Endothelial cell of umbilical vein (primary cell): ENCODE results near the gene PIP5K1C. TPM values are rescaled to one million over a fixed set of nuclear protein-coding genes. Genes with fewer than 3 reads are reported as not detected.

ENCODE experiments used
- BruUV-seq: library from RNA; stranded (reverse); fragments of 400-500 nt; replicated peaks from 2 replicates; lab custom pipeline; 2021; lab: Mats Ljungman, UMichigan
- CTCF ChIA-PET: fragments of 300-600, 350-600 bp; sonication (Branson Sonifier 250); formaldehyde crosslinking; loops from one replicate; lab custom pipeline; 2021; ENCODE audit warnings: antibody characterized with exemption, inconsistent platforms; lab: Charles Lee
- POLR2A ChIA-PET: fragments of 300-600, 350-600 bp; sonication (Branson Sonifier 250); formaldehyde crosslinking; loops from one replicate; lab custom pipeline; 2021; ENCODE audit warnings: antibody characterized with exemption, inconsistent platforms; lab: Charles Lee
- DNase-seq: peaks from one replicate; pipeline ENCODE4 v3.0.0-alpha.2; 2011; ENCODE audit warnings: low read depth, low spot score
- FAIRE-seq: peaks from 2 replicates; lab custom pipeline; 2011; peaks lifted over from hg19 to GRCh38; lab: Jason Lieb, UNC
- H2AFZ ChIP-seq: 2 replicates; pipeline ENCODE4 v1.6.0; 2012; ENCODE audit warnings: low read depth, low read length, control low read depth, inconsistent platforms
- H3K27ac ChIP-seq: 2 replicates; pipeline ENCODE4 v1.5.1; 2011; ENCODE audit warnings: low read depth, mild to moderate bottlenecking, control low read depth, low read length, moderate library complexity; ENCODE audit not compliant: insufficient read depth
- H3K27me3 ChIP-seq, 2 experiments: 2 replicates each; pipeline versions ENCODE4 v1.6.0 to v1.6.1; 2011; ENCODE audit warnings: low read length in 2 of 2, mixed read lengths in 1 of 2; ENCODE audit not compliant: control insufficient read depth in 2 of 2, insufficient read depth in 2 of 2
- H3K36me3 ChIP-seq, 2 experiments: 2 replicates in 1 of 2; 3 replicates in 1 of 2; pipeline ENCODE4 v1.5.1; 2011; ENCODE audit warnings: low read length in 2 of 2, mild to moderate bottlenecking in 1 of 2, moderate library complexity in 1 of 2; ENCODE audit not compliant: control insufficient read depth in 2 of 2, insufficient read depth in 2 of 2; ENCODE audit errors: extremely low read depth in 1 of 2
- H3K4me1 ChIP-seq: 3 replicates; pipeline ENCODE4 v1.5.1; 2011; ENCODE audit warnings: mild to moderate bottlenecking, low read length; ENCODE audit not compliant: control insufficient read depth, insufficient read depth; ENCODE audit errors: extremely low read depth
- H3K4me2 ChIP-seq: 2 replicates; pipeline ENCODE4 v1.6.1; 2011; ENCODE audit warnings: low read length, control low read depth, mixed read lengths; ENCODE audit not compliant: insufficient read depth
- H3K4me3 ChIP-seq, 3 experiments: fragments of 200-600 bp in 1 of 3; sonication (generic), shearing (Covaris generic) in 1 of 3; replicated peaks in 1 of 3; 2 replicates each; pipeline ENCODE4 v1.5.1; 2011 to 2016; ENCODE audit warnings: control low read depth in 3 of 3, low read length in 3 of 3, mild to moderate bottlenecking in 2 of 3, inconsistent platforms in 1 of 3, low read depth in 1 of 3, moderate library complexity in 1 of 3; ENCODE audit not compliant: insufficient read depth in 1 of 3
- H3K79me2 ChIP-seq: 2 replicates; pipeline ENCODE4 v1.6.0; 2012; ENCODE audit warnings: low read length, inconsistent platforms; ENCODE audit not compliant: control insufficient read depth, insufficient read depth
- H3K9ac ChIP-seq: replicated peaks from 2 replicates; pipeline ENCODE3; 2011; ENCODE audit warnings: low read length, control low read depth; ENCODE audit not compliant: insufficient read depth; ENCODE audit errors: extremely low read depth
- H3K9me1 ChIP-seq: replicated peaks from 3 replicates; pipeline ENCODE4 v1.6.0; 2011; ENCODE audit warnings: mild to moderate bottlenecking, low read length; ENCODE audit not compliant: control insufficient read depth, insufficient read depth; ENCODE audit errors: extremely low read depth
- H3K9me3 ChIP-seq: replicated peaks from 2 replicates; pipeline ENCODE4 v1.5.1; 2012; ENCODE audit warnings: low read length, inconsistent platforms; ENCODE audit not compliant: control insufficient read depth, insufficient read depth
- H4K20me1 ChIP-seq: replicated peaks from 2 replicates; pipeline ENCODE3; 2011; ENCODE audit warnings: mild to moderate bottlenecking, low read length; ENCODE audit not compliant: control insufficient read depth, insufficient read depth; ENCODE audit errors: extremely low read depth
- EZH2 ChIP-seq: IDR thresholded peaks from 2 replicates; pipeline ENCODE4 v1.6.1; 2012; ENCODE audit warnings: borderline replicate concordance, low read depth, mild to moderate bottlenecking, moderate library complexity, low read length, inconsistent platforms; ENCODE audit not compliant: severe bottlenecking
- FOS ChIP-seq: IDR thresholded peaks from 2 replicates; pipeline ENCODE4 v1.6.1; 2011; ENCODE audit warnings: mild to moderate bottlenecking, low read length, moderate library complexity, borderline replicate concordance; ENCODE audit not compliant: insufficient read depth
- GATA2 ChIP-seq: IDR thresholded peaks from 2 replicates; pipeline ENCODE4 v1.7.0; 2011; ENCODE audit warnings: low read depth, mild to moderate bottlenecking, moderate library complexity, mixed read lengths, low read length; ENCODE audit not compliant: insufficient read length, insufficient read depth
- JUN ChIP-seq: IDR thresholded peaks from 2 replicates; pipeline ENCODE4 v1.6.1; 2011; ENCODE audit warnings: borderline replicate concordance, low read depth; ENCODE audit not compliant: insufficient read length, insufficient read depth
- MAX ChIP-seq: IDR thresholded peaks from 2 replicates; pipeline ENCODE4 v1.6.1; 2011; ENCODE audit not compliant: insufficient read depth, insufficient read length
- MYC ChIP-seq: IDR thresholded peaks from one replicate; pipeline ENCODE4 v1.6.1; 2011; ENCODE audit warnings: mild to moderate bottlenecking, low read depth, low read length
- POLR2A ChIP-seq: IDR thresholded peaks from 2 replicates; pipeline ENCODE4 v1.6.1; 2012; ENCODE audit warnings: low read depth, mild to moderate bottlenecking, control low read depth, low read length
- POLR2AphosphoS5 ChIP-seq: IDR thresholded peaks from 2 replicates; pipeline ENCODE4 v1.6.1; 2012; ENCODE audit warnings: low read depth, mild to moderate bottlenecking, control low read depth, low read length, moderate library complexity; ENCODE audit not compliant: insufficient read depth
- dilution Hi-C: fragments of 300-500 bp; cut with MboI; formaldehyde crosslinking; loops from one replicate; pipeline ENCODE4 v1.15.0; 2019; ENCODE audit warnings: low sequenced_read_pairs; ENCODE audit not compliant: extremely low pct_ligation_motif_present
- intact Hi-C: fragments of 100-400 bp; cut with micrococcal nuclease; formaldehyde crosslinking; loops from one replicate; pipeline ENCODE4 v1.10.0; 2022
- polyA plus RNA-seq, 4 experiments: library from polyadenylated mRNA; depleted of rRNA in 3 of 4; stranded (reverse) in 3 of 4; unstranded in 1 of 4; fragments of >200 nt; gene quantifications; 2 replicates each; pipeline versions ENCODE4 v1.2.1 to v1.2.3, GENCODE V29; 2011 to 2012; ENCODE audit warnings: missing spikeins in 1 of 4
- total RNA-seq: library from RNA; stranded (reverse); gene quantifications from 2 replicates; pipeline ENCODE4 v1.2.3, GENCODE V29; 2021
- TF ChIP-seq, protein P1 (sequence below), 2 donors: IDR thresholded peaks; 1 replicate in 1 of 2; 2 replicates in 1 of 2; pipeline ENCODE4 v1.5.1; 2011; ENCODE audit warnings: low read length in 2 of 2, mild to moderate bottlenecking in 2 of 2, moderate library complexity in 2 of 2, control low read depth in 1 of 2, inconsistent platforms in 1 of 2, low read depth in 1 of 2; ENCODE audit not compliant: insufficient read depth in 1 of 2; ENCODE audit errors: extremely low read depth in 1 of 2

PIP5K1C gene
- total and polyA plus RNA-seq, 2 donors (not counting 3 experiments of a cell fraction or from before 2014, with no cell fraction given), result 31.6 to 79.5 TPM

- no peak for FAIRE-seq
- H3K79me2 ChIP-seq, result no peaks in the 10 kb centered on the region
- H3K36me3 ChIP-seq, result no peaks in the 10 kb centered on the region
- no peak overlapping the region for H3K9ac ChIP-seq
- H3K4me2 ChIP-seq, result no peak overlapping the region
- ChIA-PET CTCF (no interaction called here), POLR2A (no interaction called here)
- no TSS peak for BruUV-seq
- no peaks in the 10 kb centered on the region for H3K9me1 ChIP-seq
- DNase-seq, result no peak
- H3K27ac ChIP-seq, result no peak overlapping the region
- H4K20me1 ChIP-seq, result no peaks in the 10 kb centered on the region
- no peaks in the 10 kb centered on the region for H3K9me3 ChIP-seq
- peaks cover 0 to 2% of the 10 kb centered on the region in 2 experiments for H3K27me3 ChIP-seq
- H3K4me3 ChIP-seq, result no peak overlapping the region
- intact Hi-C loops (no loop called here), dilution Hi-C loops (no loop called here)
- peaks cover 5% of the 10 kb centered on the region for H3K4me1 ChIP-seq
- H2AFZ ChIP-seq, result no peak overlapping the region
- no peak for TF ChIP-seq POLR2AphosphoS5
- no peak for TF ChIP-seq POLR2A
- TF ChIP-seq, protein P1, sequence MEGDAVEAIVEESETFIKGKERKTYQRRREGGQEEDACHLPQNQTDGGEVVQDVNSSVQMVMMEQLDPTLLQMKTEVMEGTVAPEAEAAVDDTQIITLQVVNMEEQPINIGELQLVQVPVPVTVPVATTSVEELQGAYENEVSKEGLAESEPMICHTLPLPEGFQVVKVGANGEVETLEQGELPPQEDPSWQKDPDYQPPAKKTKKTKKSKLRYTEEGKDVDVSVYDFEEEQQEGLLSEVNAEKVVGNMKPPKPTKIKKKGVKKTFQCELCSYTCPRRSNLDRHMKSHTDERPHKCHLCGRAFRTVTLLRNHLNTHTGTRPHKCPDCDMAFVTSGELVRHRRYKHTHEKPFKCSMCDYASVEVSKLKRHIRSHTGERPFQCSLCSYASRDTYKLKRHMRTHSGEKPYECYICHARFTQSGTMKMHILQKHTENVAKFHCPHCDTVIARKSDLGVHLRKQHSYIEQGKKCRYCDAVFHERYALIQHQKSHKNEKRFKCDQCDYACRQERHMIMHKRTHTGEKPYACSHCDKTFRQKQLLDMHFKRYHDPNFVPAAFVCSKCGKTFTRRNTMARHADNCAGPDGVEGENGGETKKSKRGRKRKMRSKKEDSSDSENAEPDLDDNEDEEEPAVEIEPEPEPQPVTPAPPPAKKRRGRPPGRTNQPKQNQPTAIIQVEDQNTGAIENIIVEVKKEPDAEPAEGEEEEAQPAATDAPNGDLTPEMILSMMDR (IDR thresholded peaks at IDR 0.05; ENCODE audit: extremely low read depth in 1 of 2, insufficient read depth in 1 of 2, low read depth in 1 of 2, low read length in 2 of 2), result no peak
- TF ChIP-seq FOS, result no peak
- TF ChIP-seq MAX, result no peak
- no peak for TF ChIP-seq JUN
- no peak for TF ChIP-seq MYC
- TF ChIP-seq GATA2, result no peak
- no peak for TF ChIP-seq EZH2
These were observed 110.8 kb downstream of the PIP5K1C start for GRCh38 chr19:3589439-3589838.
